SK-N-SH (cell line): Measurements from ENCODE around the gene ERCC5. TPM values are rescaled to one million over a fixed set of nuclear protein-coding genes. Genes with fewer than 3 reads are reported as not detected.

Experiments
- CTCF ChIA-PET: fragments of 300-600, 350-600 bp; formaldehyde crosslinking; extraction: SDS; loops from one replicate; lab custom pipeline; 2021; lab: Yijun Ruan, JAX
- POLR2A ChIA-PET: fragments of 350-600 bp; sonication (Branson Sonifier 250); formaldehyde crosslinking; extraction: SDS; loops from one replicate; lab custom pipeline; 2020; ENCODE audit warnings: antibody characterized with exemption, inconsistent platforms; lab: Yijun Ruan, JAX
- DNase-seq: peaks from one replicate; pipeline ENCODE4 v3.0.0; 2012
- H2AFZ ChIP-seq: fragments of 200-600 bp; sonication (generic); 2 replicates; pipeline ENCODE4 v1.8.1; 2016; ENCODE audit warnings: antibody characterized with exemption, mild to moderate bottlenecking, low read depth
- H3F3A ChIP-seq: fragments of 200-600 bp; sonication (generic); replicated peaks from 2 replicates; pipeline ENCODE3; 2016; ENCODE audit warnings: antibody characterized with exemption, mild to moderate bottlenecking; ENCODE audit not compliant: insufficient read depth
- H3K27ac ChIP-seq, 2 experiments: fragments of 200-500 bp in 1 of 2; fragments of 200-600 bp in 1 of 2; sonication (Bioruptor generic) in 1 of 2; sonication (generic), shearing (Covaris generic) in 1 of 2; 2 replicates each; pipeline versions ENCODE4 v1.5.1 to v1.6.1; 2014 to 2016; ENCODE audit warnings: low read depth in 2 of 2, inconsistent platforms in 1 of 2, low read length in 1 of 2, mild to moderate bottlenecking in 1 of 2, mixed read lengths in 1 of 2
- H3K27me3 ChIP-seq: fragments of 200-600 bp; sonication (generic), shearing (Covaris generic); 2 replicates; pipeline ENCODE4 v1.6.1; 2016; ENCODE audit warnings: mixed run types; ENCODE audit not compliant: insufficient read depth
- H3K36me3 ChIP-seq, 2 experiments: fragments of 200-500 bp in 1 of 2; fragments of 200-600 bp in 1 of 2; sonication (Bioruptor generic) in 1 of 2; sonication (generic) in 1 of 2; replicated peaks in 1 of 2; 2 replicates each; pipeline versions ENCODE3 to v1.5.1; 2014 to 2016; ENCODE audit warnings: low read length in 1 of 2, mild to moderate bottlenecking in 1 of 2; ENCODE audit not compliant: insufficient read depth in 2 of 2, control insufficient read depth in 1 of 2
- H3K4me1 ChIP-seq, 2 experiments: fragments of 200-500 bp in 1 of 2; fragments of 200-600 bp in 1 of 2; sonication (Bioruptor generic) in 1 of 2; sonication (generic), shearing (Covaris generic) in 1 of 2; 2 replicates each; pipeline versions ENCODE4 v1.5.1 to v1.6.1; 2014 to 2016; ENCODE audit warnings: low read depth in 1 of 2, low read length in 1 of 2, mixed run types in 1 of 2; ENCODE audit not compliant: insufficient read depth in 2 of 2, control insufficient read depth in 1 of 2
- H3K4me2 ChIP-seq: fragments of 200-600 bp; sonication (generic), shearing (Covaris generic); 2 replicates; pipeline ENCODE4 v1.6.1; 2017; ENCODE audit warnings: mixed run types
- H3K4me3 ChIP-seq, 2 experiments: fragments of 200-500 bp in 1 of 2; fragments of 200-600 bp in 1 of 2; sonication (Bioruptor generic) in 1 of 2; sonication (generic), shearing (Covaris generic) in 1 of 2; 2 replicates each; pipeline versions ENCODE4 v1.5.1 to v1.8.1; 2014 to 2016; ENCODE audit warnings: low read depth in 2 of 2, inconsistent platforms in 1 of 2, low read length in 1 of 2, mild to moderate bottlenecking in 1 of 2, mixed read lengths in 1 of 2, moderate library complexity in 1 of 2
- H3K79me2 ChIP-seq: fragments of 200-600 bp; sonication (generic); 2 replicates; pipeline ENCODE4 v1.8.1; 2017; ENCODE audit warnings: mild to moderate bottlenecking; ENCODE audit not compliant: insufficient read depth
- H3K9ac ChIP-seq: fragments of 200-600 bp; sonication (generic); 2 replicates; pipeline ENCODE4 v1.6.1; 2017; ENCODE audit warnings: mixed run types
- H3K9me2 ChIP-seq: fragments of 200-600 bp; sonication (generic); 2 replicates; pipeline ENCODE4 v1.6.1; 2017; ENCODE audit warnings: mixed run types
- H3K9me3 ChIP-seq: fragments of 200-600 bp; sonication (generic); 2 replicates; pipeline ENCODE4 v1.6.1; 2017; ENCODE audit warnings: mixed run types, mild to moderate bottlenecking, moderate library complexity
- H4K20me1 ChIP-seq: fragments of 200-600 bp; sonication (generic); 2 replicates; pipeline ENCODE4 v1.6.1; 2017; ENCODE audit warnings: mild to moderate bottlenecking, mixed run types; ENCODE audit not compliant: insufficient read depth
- CHD2 ChIP-seq: fragments of 150-350 bp; IDR thresholded peaks from 2 replicates; pipeline ENCODE4 v1.6.1; 2018; ENCODE audit warnings: low read length; ENCODE audit not compliant: partially characterized antibody
- FOSL2 ChIP-seq: IDR thresholded peaks from 2 replicates; pipeline ENCODE4 v1.4.0; 2012; ENCODE audit warnings: low read depth, mild to moderate bottlenecking, moderate library complexity, borderline replicate concordance
- FOXM1 ChIP-seq: IDR thresholded peaks from 2 replicates; pipeline ENCODE4 v1.4.0; 2012; ENCODE audit warnings: low read depth, mild to moderate bottlenecking
- IRF3 ChIP-seq: fragments of 150-350 bp; IDR thresholded peaks from 2 replicates; pipeline ENCODE4 v1.6.1; 2016; ENCODE audit warnings: mild to moderate bottlenecking, low read depth, low read length
- PBX3 ChIP-seq: IDR thresholded peaks from 2 replicates; pipeline ENCODE4; 2012
- REST ChIP-seq: IDR thresholded peaks from 2 replicates; pipeline ENCODE4 v1.6.1; 2012; ENCODE audit warnings: mild to moderate bottlenecking, low read depth, low read length, moderate library complexity
- RFX5 ChIP-seq: IDR thresholded peaks from 2 replicates; pipeline ENCODE4 v1.6.1; 2012; ENCODE audit warnings: mild to moderate bottlenecking, improper control_type of control experiment, low read length
- SMC3 ChIP-seq: IDR thresholded peaks from 2 replicates; pipeline ENCODE4 v1.6.1; 2012; ENCODE audit warnings: low read depth, low read length, improper control_type of control experiment
- WGBS: methylation state at CpG from one replicate; pipeline ENCODE4 v1.1.6; 2017; ENCODE audit warnings: low lambda C conversion rate; 5-methylcytosine and 5-hydroxymethylcytosine counted together
- polyA plus RNA-seq, 3 experiments: library from polyadenylated mRNA; depleted of rRNA; stranded (reverse); fragments of >200 nt; gene quantifications; 2 replicates each; pipeline ENCODE4 v1.2.3, GENCODE V29; 2012

The ERCC5 gene
- polyA plus RNA-seq, 1 of the 3 experiments (the other 2 are of a cell fraction): 14.1 TPM

GRCh38 chr13:102872131-102872530 is 26.3 kb downstream of the ERCC5 start:
- Histone ChIP-seq H3K4me2 (no peak overlapping the region), H3K4me1 (peaks cover 0 to 5% of the 10 kb centered on the region in 2 experiments; a peak in 1 of 4 replicates), H3K27me3 (no peaks in the 10 kb centered on the region), H4K20me1 (peaks cover 5% of the 10 kb centered on the region; the same call in 1 of the 2 replicates), H3K9me2 (no peaks in the 10 kb centered on the region; the same call in 1 of the 2 replicates), H3K36me3 (peaks cover 48 to 80% of the 10 kb centered on the region in 2 experiments), H3K9me3 (no peaks in the 10 kb centered on the region), H3K27ac (no peak overlapping the region), H2AFZ (no peak overlapping the region), H3K9ac (no peak overlapping the region), H3F3A (no peaks in the 10 kb centered on the region), H3K4me3 (no peak overlapping the region), H3K79me2 (peaks cover 3% of the 10 kb centered on the region; the same call in 1 of the 2 replicates)
- no peak for DNase-seq
- no peak for TF ChIP-seq FOXM1
- no peak for TF ChIP-seq IRF3
- no peak for TF ChIP-seq FOSL2
- no peak for TF ChIP-seq RFX5
- TF ChIP-seq SMC3: no peak
- no peak for TF ChIP-seq PBX3
- CTCF ChIA-PET: interaction anchor here (3.0 kb wide), 1 partner anchor 9 kb away, joined by 32 read pairs; no protein-coding TSS in a partner anchor
- WGBS: 96% methylated on average over 7 of the region's 7 CpGs
- POLR2A ChIA-PET: interaction anchor here (0.6 kb wide), 1 partner anchor 44 kb away, joined by 7 read pairs; no protein-coding TSS in a partner anchor

GRCh38 chr13:102872531-102872930 is 26.7 kb downstream of the ERCC5 start:
- POLR2A ChIA-PET: interaction anchor here (0.6 kb wide), 1 partner anchor 44 kb away, joined by 7 read pairs; no protein-coding TSS in a partner anchor

More at GRCh38 chr13:102872531-102872930, 26.7 kb downstream of the ERCC5 start:
- peaks cover 5% of the 10 kb centered on the region; the same call in 1 of the 2 replicates for H4K20me1 ChIP-seq
- no peak for TF ChIP-seq CHD2
- TF ChIP-seq REST: no peak
- no peaks in the 10 kb centered on the region for H3K9me3 ChIP-seq
- no peak overlapping the region for H2AFZ ChIP-seq
- H3K4me1 ChIP-seq: peaks cover 0 to 5% of the 10 kb centered on the region in 2 experiments; a peak in 1 of 4 replicates
- H3K4me3 ChIP-seq: no peak overlapping the region
- H3K9ac ChIP-seq: no peak overlapping the region
- H3K4me2 ChIP-seq: no peak overlapping the region
- no peak overlapping the region for H3K27ac ChIP-seq
- no peaks in the 10 kb centered on the region for H3K27me3 ChIP-seq
- no peaks in the 10 kb centered on the region; the same call in 1 of the 2 replicates for H3K9me2 ChIP-seq
- WGBS: 97% methylated on average over 1 of the region's 1 CpG
- CTCF ChIA-PET: interaction anchor here (3.0 kb wide), 1 partner anchor 9 kb away, joined by 32 read pairs; no protein-coding TSS in a partner anchor
- no peaks in the 10 kb centered on the region for H3F3A ChIP-seq
- DNase-seq: no peak
- H3K79me2 ChIP-seq: peaks cover 3% of the 10 kb centered on the region; the same call in 1 of the 2 replicates
- peaks cover 48 to 78% of the 10 kb centered on the region in 2 experiments for H3K36me3 ChIP-seq
